Activated CD4-positive, alpha-beta T cell treated with anti-CD3 and anti-CD28 coated beads for 24 hours (primary cell): Measurements from ENCODE around the gene NBEAL2.

Experiments
- DNase-seq, 2 donors: peaks; one replicate each; pipeline ENCODE4 v3.0.0-alpha.2; 2020; ENCODE audit warnings: low read depth in 2 of 2

The NBEAL2 gene

GRCh38 chr3:47042231-47042791 is 62.8 kb downstream of the NBEAL2 start:
- DNase-seq, result no peak

DNA sequence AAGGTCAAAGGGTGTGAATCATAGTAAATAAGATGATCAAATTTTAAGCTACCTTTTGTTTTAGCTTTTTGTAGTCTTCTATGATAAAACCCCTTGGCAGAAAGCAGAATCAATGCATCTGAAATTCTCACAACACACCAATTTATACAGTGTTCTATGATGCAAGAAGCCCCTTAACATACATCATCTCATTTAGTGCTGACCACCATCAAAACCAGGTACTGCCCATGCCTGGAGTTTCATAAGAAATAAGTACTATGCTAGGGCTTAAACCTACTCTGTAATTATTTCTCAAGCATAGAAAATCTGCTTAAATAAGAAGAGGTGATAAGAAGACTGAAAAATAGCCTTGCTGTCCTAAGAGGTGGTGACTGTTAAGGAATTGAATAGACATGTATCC is 67.6 kb downstream of the NBEAL2 start:
- DNase-seq, result no peak

DNA sequence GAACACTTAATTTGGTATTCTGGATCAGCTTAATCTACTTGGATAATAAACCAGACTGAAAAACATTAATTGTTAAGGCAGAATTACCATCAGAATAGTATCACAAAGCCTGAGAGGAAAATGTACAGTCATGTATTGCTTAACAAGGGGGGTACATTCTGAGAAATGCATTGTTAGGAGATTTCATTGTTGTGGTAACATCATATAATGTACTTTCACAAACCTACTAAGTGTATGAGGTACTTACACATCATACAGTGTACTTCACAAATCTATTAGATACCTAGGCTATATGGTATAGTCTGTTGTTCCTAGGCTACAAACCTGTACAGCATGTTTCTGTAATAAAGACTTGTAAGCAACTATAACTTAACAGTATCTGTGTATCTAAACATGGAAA is 68.2 kb downstream of the NBEAL2 start:
- no peak for DNase-seq

DNA sequence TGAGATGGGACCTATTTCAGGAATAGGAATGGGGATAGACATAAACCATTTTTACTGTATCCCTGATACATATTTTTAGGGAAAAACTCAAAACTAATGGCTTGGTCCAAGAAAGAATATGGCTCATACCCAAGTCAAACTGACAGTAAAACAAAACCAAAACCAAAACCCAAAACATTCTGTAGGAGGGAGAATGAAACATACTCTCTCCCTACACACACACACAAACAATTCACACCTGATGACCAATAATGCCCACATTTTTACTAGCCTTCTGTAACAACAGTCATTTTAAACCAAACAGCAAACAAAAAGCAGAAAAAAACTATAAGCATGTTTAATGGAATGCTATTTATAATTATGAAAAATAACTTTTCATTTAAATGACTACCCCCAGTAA is 74.9 kb downstream of the NBEAL2 start:
- DNase-seq, result no peak

- no peak for DNase-seq
Observed at GRCh38 chr3:47056705-47057104, 77.2 kb downstream of the NBEAL2 start.

GRCh38 chr3:47057212-47057671 is 77.8 kb downstream of the NBEAL2 start:
- DNase-seq, result peak; percentile 10 to 31
